SK-N-SH treated with all-trans-retinoic acid at 6 μM for 48 hours (cell line): ENCODE results near the gene OR5K2.

ENCODE experiments used
- ATAC-seq: fragments of 200-7000 bp; cut with Tn5 transposase; 3 replicates; pipeline ENCODE4 v1.9.1; 2020; ENCODE audit warnings: mild to moderate bottlenecking, moderate library complexity
- ARNTL ChIP-seq: fragments of 450-650 bp; formaldehyde crosslinking; IDR thresholded peaks from 2 replicates; pipeline ENCODE4 v1.5.0; 2020; ENCODE audit warnings: low read depth, mild to moderate bottlenecking, moderate library complexity, borderline replicate concordance
- BACH2 ChIP-seq: fragments of 250-450 bp; sonication (Bioruptor Pico); IDR thresholded peaks from 2 replicates; pipeline ENCODE4 v1.9.0; 2021; ENCODE audit warnings: mild to moderate bottlenecking, borderline replicate concordance
- CSDC2 ChIP-seq: fragments of 250-450 bp; sonication (Bioruptor Pico); IDR thresholded peaks from 2 replicates; pipeline ENCODE4 v1.5.0; 2020; ENCODE audit warnings: mild to moderate bottlenecking, moderate library complexity
- CSRNP3 ChIP-seq: fragments of 250-450 bp; sonication (Bioruptor Pico); IDR thresholded peaks from 2 replicates; pipeline ENCODE4 v1.5.1; 2021; ENCODE audit warnings: mild to moderate bottlenecking, moderate library complexity
- ESRRG ChIP-seq: fragments of 250-450 bp; sonication (Bioruptor Pico); IDR thresholded peaks from 2 replicates; pipeline ENCODE4 v1.6.1; 2021; ENCODE audit warnings: mild to moderate bottlenecking
- GLIS3 ChIP-seq: fragments of 250-450 bp; sonication (Bioruptor Pico); IDR thresholded peaks from 2 replicates; pipeline ENCODE4 v1.5.0; 2020; ENCODE audit warnings: mild to moderate bottlenecking, moderate library complexity
- ISL1 ChIP-seq: fragments of 250-450 bp; sonication (Bioruptor Pico); IDR thresholded peaks from 2 replicates; pipeline ENCODE4 v2.1.2; 2022; ENCODE audit warnings: mild to moderate bottlenecking, moderate library complexity
- OSR1 ChIP-seq: fragments of 250-450 bp; sonication (Bioruptor Pico); IDR thresholded peaks from 2 replicates; pipeline ENCODE4 v1.8.0; 2022; ENCODE audit warnings: moderate library complexity, mild to moderate bottlenecking, inconsistent platforms
- POU6F1 ChIP-seq: fragments of 250-450 bp; sonication (Bioruptor Pico); IDR thresholded peaks from 2 replicates; pipeline ENCODE4 v1.8.0; 2021; ENCODE audit warnings: low read depth, mild to moderate bottlenecking, moderate library complexity, borderline replicate concordance
- PPARA ChIP-seq: fragments of 250-450 bp; sonication (Bioruptor Pico); IDR thresholded peaks from 2 replicates; pipeline ENCODE4 v1.5.0; 2020; ENCODE audit warnings: mild to moderate bottlenecking, borderline replicate concordance
- RARB ChIP-seq: fragments of 250-450 bp; sonication (Bioruptor Pico); IDR thresholded peaks from 2 replicates; pipeline ENCODE4 v1.8.0; 2021; ENCODE audit warnings: mild to moderate bottlenecking, moderate library complexity
- SNAI2 ChIP-seq: fragments of 250-450 bp; sonication (Bioruptor Pico); IDR thresholded peaks from 2 replicates; pipeline ENCODE4 v1.5.0; 2020; ENCODE audit warnings: mild to moderate bottlenecking, moderate library complexity
- TCF4 ChIP-seq: fragments of 250-450 bp; sonication (Bioruptor Pico); IDR thresholded peaks from 2 replicates; pipeline ENCODE4 v1.8.0; 2021; ENCODE audit warnings: mild to moderate bottlenecking, moderate library complexity, borderline replicate concordance
- TOX ChIP-seq: fragments of 250-450 bp; sonication (Bioruptor Pico); IDR thresholded peaks from 2 replicates; pipeline ENCODE4 v1.8.0; 2021; ENCODE audit warnings: mild to moderate bottlenecking, moderate library complexity, borderline replicate concordance
- ZC3H10 ChIP-seq: fragments of 250-450 bp; sonication (Bioruptor Pico); IDR thresholded peaks from 2 replicates; pipeline ENCODE4 v1.5.1; 2021; ENCODE audit warnings: mild to moderate bottlenecking, moderate library complexity
- ZFP3 ChIP-seq: fragments of 250-450 bp; sonication (Bioruptor Pico); IDR thresholded peaks from 2 replicates; pipeline ENCODE4 v1.5.0; 2020; ENCODE audit warnings: mild to moderate bottlenecking, moderate library complexity
- ZFP30 ChIP-seq: fragments of 450-650 bp; formaldehyde crosslinking; IDR thresholded peaks from 2 replicates; pipeline ENCODE4 v1.5.0; 2022; ENCODE audit warnings: mild to moderate bottlenecking, moderate library complexity
- ZNF565 ChIP-seq: fragments of 450-650 bp; formaldehyde crosslinking; conservative IDR thresholded peaks from 2 replicates; pipeline ENCODE4 v1.5.0; 2020; ENCODE audit warnings: low read depth, mild to moderate bottlenecking, moderate library complexity
- ZNF70 ChIP-seq: fragments of 450-650 bp; formaldehyde crosslinking; IDR thresholded peaks from 2 replicates; pipeline ENCODE4 v1.5.0; 2020; ENCODE audit warnings: mild to moderate bottlenecking, moderate library complexity
- ZNF8 ChIP-seq: fragments of 450-650 bp; formaldehyde crosslinking; IDR thresholded peaks from 2 replicates; pipeline ENCODE4 v1.5.0; 2020; ENCODE audit warnings: mild to moderate bottlenecking, moderate library complexity
- TF ChIP-seq, protein P1 (sequence below): fragments of 250-450 bp; sonication (Bioruptor Pico); IDR thresholded peaks from 2 replicates; pipeline ENCODE4 v1.8.0; 2020; ENCODE audit warnings: mild to moderate bottlenecking, moderate library complexity, borderline replicate concordance

Gene OR5K2

DNA sequence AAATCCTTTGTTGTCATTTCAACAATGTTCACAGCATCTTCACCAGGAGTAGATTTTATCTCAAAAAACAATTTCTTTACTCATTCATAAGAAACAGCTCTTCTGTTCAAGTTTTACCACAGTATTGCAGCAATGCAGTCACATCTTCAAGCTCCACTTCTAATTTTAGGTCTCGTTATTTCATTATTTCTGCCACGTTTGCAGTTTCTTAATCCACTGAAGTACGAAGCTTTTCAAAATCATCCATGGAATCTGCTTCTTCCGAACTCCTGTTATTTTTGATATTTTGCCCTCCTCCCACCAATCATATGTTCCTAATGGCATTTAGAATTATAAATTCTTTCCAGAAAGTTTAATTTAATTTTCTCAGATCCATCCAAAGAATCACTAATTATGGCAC lies 47.1 kb upstream of the OR5K2 start:
- no peak for ATAC-seq

GRCh38 chr3:98453827-98454226 lies 43.7 kb upstream of the OR5K2 start:
- ATAC-seq = no peak

More for the DNA sequence above, 47.1 kb upstream of the OR5K2 start:
- TF ChIP-seq POU6F1 = no peak
- TF ChIP-seq BACH2 (CRISPR knock-in tag) = no peak

DNA sequence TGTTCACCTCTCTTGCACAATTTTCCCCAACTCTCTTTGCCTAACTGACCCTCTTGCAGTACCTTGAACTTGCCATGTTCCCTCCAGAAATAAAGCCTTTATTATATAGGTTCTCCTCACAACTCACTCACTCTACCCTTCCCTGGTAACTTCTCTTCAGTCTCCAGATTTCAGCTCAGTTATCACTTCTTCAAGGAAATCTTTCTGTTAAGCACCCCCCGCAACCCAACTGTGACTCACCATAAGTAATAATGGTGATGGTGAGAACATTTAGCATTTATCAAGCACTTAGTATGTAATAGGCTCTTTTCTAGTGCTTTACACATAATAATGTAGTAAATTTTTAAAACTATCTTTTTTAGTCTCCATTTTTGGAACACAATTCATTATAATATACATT lies 42.6 kb upstream of the OR5K2 start:
- no peak for TF ChIP-seq TOX
- TF ChIP-seq CSRNP3 (CRISPR knock-in tag) = no peak
- no peak for TF ChIP-seq GLIS3 (CRISPR knock-in tag)
- no peak for TF ChIP-seq ZNF70 (CRISPR knock-in tag)
- ATAC-seq = no peak

More at GRCh38 chr3:98453827-98454226, 43.7 kb upstream of the OR5K2 start:
- TF ChIP-seq ARNTL (CRISPR knock-in tag) = no peak
- no peak for TF ChIP-seq ZNF70 (CRISPR knock-in tag)
- TF ChIP-seq ZFP3 (CRISPR knock-in tag) = no peak
- no peak for TF ChIP-seq GLIS3 (CRISPR knock-in tag)
- TF ChIP-seq, protein P1, sequence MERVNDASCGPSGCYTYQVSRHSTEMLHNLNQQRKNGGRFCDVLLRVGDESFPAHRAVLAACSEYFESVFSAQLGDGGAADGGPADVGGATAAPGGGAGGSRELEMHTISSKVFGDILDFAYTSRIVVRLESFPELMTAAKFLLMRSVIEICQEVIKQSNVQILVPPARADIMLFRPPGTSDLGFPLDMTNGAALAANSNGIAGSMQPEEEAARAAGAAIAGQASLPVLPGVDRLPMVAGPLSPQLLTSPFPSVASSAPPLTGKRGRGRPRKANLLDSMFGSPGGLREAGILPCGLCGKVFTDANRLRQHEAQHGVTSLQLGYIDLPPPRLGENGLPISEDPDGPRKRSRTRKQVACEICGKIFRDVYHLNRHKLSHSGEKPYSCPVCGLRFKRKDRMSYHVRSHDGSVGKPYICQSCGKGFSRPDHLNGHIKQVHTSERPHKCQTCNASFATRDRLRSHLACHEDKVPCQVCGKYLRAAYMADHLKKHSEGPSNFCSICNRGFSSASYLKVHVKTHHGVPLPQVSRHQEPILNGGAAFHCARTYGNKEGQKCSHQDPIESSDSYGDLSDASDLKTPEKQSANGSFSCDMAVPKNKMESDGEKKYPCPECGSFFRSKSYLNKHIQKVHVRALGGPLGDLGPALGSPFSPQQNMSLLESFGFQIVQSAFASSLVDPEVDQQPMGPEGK (CRISPR knock-in tag) = no peak
- no peak for TF ChIP-seq CSDC2 (CRISPR knock-in tag)
- TF ChIP-seq SNAI2 = no peak
- TF ChIP-seq, all 23 proteins: peak for 0

- no peak for TF ChIP-seq ZNF8 (CRISPR knock-in tag)
- TF ChIP-seq TCF4 (CRISPR knock-in tag) = no peak
- no peak for TF ChIP-seq ZFP30
- no peak for TF ChIP-seq CSDC2 (CRISPR knock-in tag)
- no peak for TF ChIP-seq PPARA
- TF ChIP-seq ESRRG (CRISPR knock-in tag) = no peak
- TF ChIP-seq, protein P1 (CRISPR knock-in tag) = no peak
- no peak for TF ChIP-seq RARB
- TF ChIP-seq TOX = no peak
- no peak for TF ChIP-seq OSR1 (CRISPR knock-in tag)
- no peak for TF ChIP-seq ZC3H10 (CRISPR knock-in tag)
- TF ChIP-seq GLIS3 (CRISPR knock-in tag) = no peak
- no peak for TF ChIP-seq ZNF70 (CRISPR knock-in tag)
- TF ChIP-seq ZNF565 (CRISPR knock-in tag) = no peak
- no peak for TF ChIP-seq ARNTL (CRISPR knock-in tag)
- no peak for TF ChIP-seq ISL1 (CRISPR knock-in tag)
- TF ChIP-seq BACH2 (CRISPR knock-in tag) = no peak
- no peak for ATAC-seq
These were observed 39.9 kb upstream of the OR5K2 start for GRCh38 chr3:98457543-98457942.

- no peak for TF ChIP-seq ESRRG (CRISPR knock-in tag)
- TF ChIP-seq GLIS3 (CRISPR knock-in tag) = no peak
- no peak for ATAC-seq
These were observed 37.3 kb upstream of the OR5K2 start for GRCh38 chr3:98460220-98460619.
